Kidney glomerular epithelial cell (primary cell): ENCODE measurements around the gene UNC119B.

Source experiments
- DNase-seq: peaks from one replicate; lab custom pipeline; 2025; lab: John Stamatoyannopoulos, UW

The UNC119B gene

GRCh38 chr12:120767071-120768024 lies 57.1 kb downstream of the UNC119B start:
- DNase-seq, result no peak

GRCh38 chr12:120771097-120771496 lies 60.8 kb downstream of the UNC119B start:
- no peak for DNase-seq
